Measurements from ENCODE around the gene CFAP43.

CFAP43 gene

GRCh38 chr10:104231784-104232612 lies at the start of gene CFAP43:
CFAP43 (minus strand) TSS chr10:104232364; CDS start chr10:104232246, 118 bp downstream.
- peak; percentile 99 for FAIRE-seq

DNA sequence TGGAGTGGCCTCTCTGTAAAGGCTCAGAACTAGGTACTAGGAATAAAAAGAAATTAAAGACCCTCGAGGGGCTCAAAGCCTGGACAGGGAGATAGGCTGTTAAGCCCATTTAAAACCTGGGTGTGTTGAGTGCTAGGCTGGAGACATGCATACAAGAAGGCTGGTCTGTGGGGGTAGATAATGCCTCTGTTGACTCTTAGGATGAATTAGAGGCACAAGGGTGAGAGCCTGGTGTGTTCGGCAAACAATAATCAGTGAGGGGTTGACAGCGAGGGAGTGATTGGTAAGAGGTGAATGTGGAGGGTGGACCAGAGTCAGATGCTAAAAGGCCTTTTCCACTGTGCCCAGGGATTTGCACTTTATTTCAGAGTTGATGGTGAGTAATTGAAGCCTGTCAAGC lies 49.5 kb upstream of the CFAP43 start:
- no peak for FAIRE-seq

GRCh38 chr10:104279550-104280259 lies 47.5 kb upstream of the CFAP43 start:
- no peak for FAIRE-seq

DNA sequence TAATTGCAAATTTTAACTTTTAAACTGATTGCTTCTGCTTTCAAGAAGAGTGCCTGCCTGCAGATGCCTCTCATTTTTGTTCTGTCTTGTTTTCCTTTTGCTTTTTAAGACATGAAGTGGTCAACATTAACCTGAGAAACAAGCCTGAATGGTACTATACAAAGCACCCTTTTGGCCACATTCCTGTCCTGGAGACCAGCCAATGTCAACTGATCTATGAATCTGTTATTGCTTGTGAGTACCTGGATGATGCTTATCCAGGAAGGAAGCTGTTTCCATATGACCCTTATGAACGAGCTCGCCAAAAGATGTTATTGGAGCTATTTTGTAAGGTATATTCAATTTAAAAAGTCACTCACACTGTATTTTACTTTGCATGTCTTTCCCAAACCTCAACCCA lies 45.6 kb upstream of the CFAP43 start:
- no peak for FAIRE-seq

DNA sequence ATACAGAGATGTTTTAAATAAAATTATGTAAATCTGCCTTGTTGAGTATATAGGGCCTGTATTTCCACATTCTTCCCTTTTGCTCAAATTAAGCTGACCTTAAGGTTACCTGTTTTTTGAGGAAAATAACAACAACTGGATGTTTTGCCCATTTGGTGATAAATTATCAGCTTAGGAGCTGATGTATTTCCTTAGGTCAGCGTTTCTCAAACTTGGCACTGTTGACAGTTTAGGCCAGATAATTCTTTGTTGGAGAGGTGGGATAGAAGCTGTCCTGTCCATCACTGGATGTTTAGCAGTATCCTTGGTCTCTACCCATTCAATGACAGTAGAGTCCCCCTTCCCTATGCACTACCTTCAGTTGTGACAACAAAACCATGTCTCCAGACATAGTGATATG lies 44.0 kb upstream of the CFAP43 start:
- FAIRE-seq: no peak

DNA sequence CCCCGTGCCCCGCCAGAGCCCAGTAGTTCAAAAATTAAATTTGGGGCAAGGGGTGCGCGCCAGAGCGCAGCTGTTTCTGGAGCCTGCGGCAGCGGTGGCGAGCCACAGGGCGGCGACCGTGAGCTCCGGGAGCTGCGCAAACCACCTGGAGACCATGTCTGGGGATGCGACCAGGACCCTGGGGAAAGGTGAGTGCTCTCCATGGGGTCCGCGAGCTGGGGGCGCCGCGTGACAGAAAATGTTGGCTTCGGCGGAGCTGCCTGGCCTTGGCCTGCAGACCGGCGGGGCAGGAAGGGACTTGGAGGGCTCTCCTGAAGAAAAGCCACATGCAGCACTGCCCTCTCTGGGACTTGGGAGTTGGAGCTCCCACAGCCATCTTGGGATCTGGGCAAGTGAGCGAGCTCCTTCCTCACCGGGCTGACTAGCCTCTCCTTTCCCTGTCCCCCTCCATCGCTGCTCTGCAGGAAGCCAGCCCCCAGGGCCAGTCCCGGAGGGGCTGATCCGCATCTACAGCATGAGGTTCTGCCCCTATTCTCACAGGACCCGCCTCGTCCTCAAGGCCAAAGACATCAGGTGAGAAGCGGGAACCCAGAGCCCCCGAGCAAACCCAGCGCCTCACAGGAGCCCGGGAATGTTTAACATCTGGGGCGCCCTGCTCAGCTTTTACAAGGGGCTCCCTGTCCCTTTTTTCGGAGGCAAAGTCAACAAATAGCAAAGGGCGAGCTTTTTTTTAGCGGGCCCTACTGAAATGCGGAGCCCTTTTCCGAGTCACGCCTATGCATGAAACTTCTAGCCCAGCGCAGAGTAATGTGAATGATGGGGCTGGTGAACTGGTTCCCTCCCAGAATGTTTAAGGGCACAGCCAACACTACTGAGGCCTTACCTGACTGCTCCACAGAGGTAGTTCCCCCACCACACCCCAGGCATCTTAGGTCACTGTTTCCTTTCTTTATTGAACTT lies 42.9 kb upstream of the CFAP43 start:
- FAIRE-seq: no peak

DNA sequence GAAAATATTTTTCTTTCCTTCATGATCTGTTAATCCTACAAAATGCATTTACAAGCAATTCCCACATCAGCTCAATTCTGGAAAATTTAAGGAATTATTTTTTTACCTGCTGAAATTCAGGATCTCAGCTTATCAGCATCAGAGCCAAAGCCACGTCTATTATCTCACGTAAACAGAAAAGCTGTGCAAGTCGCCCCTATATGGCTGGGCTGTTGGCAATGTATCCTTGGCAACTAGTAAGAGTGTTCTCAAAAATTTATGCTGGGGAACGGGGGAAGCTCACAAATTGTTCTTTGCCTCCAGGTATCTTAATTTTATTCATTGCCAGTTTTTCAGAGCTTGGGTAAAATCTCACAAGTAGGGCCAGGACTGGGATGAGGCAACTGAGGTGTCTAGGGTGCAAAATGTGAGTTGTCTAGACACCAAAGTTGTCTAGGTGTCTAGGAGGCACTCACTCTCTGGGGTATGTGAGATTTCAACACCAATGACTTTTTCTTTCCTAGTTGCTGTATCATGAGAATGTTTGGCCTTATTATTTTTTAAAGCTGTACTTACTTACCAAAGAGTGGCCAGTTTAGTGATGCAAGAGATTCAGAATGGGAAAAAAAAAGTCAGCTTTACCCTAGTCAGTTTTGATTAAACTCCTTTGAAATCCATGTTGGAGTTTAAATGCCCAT lies 41.9 kb upstream of the CFAP43 start:
- no peak for FAIRE-seq

DNA sequence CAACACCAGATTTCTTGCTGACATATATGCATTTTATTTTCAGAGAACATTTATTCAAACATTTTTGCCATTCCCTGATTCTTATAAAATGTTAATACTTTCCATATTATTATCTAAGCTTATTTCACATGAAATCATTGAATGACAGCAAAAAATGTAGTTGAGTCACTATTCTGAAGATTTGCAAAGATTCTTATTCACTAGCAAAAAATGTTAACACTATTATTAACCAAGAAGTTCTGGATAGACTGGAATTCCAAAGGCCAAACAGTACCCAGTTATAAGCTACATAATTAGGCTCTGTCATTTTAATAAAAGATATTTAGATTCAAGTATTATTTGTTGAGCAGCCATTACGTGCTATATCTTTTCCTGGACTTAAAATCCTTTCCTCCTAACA lies 41.1 kb upstream of the CFAP43 start:
- FAIRE-seq: no peak

GRCh38 chr10:104268713-104269645 lies 36.8 kb upstream of the CFAP43 start, which contains the start of gene GSTO2:
GSTO2 (plus strand) TSS chr10:104269184; CDS start chr10:104274916, 5,732 bp downstream.
- peak; percentile 99 for FAIRE-seq

DNA sequence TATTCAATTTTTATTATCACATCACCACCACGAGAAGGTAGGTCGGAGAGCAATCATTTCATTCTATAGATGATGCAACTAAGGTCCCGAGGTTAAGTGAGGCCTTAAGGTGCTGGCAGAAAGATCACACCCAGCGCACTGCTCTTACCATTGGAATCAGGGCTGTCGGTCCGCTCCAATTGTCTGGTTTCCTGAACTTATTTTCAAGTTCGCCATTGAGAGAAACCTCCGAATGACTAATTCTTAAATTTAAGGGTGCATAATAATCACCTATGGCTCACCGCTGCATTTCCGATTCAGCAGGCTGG lies 36.2 kb upstream of the CFAP43 start:
- FAIRE-seq: no peak

- FAIRE-seq: no peak
Observed at GRCh38 chr10:104267721-104268404, 35.7 kb upstream of the CFAP43 start.

- no peak for FAIRE-seq
Observed at GRCh38 chr10:104264783-104265182, 32.6 kb upstream of the CFAP43 start.

DNA sequence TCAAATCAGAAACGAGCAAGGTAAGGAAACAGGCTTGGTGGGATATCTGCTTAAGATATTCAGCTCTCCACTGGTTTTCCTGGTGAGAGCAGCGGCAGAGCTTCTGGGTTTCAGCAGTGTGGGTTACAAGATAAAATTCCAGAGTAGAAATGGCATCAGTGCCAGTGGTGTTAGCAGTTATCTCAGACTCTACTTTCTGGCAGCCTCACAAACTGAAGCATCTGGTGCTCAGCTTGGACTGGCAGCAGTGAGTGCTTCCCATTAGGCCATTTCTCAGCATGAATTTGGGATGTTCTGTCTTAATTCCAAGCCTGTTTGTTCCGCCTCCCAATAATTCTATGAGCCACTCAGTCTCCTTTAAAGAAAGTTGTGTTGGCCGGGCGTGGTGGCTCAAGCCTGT lies 29.9 kb upstream of the CFAP43 start:
- no peak for FAIRE-seq

- FAIRE-seq: no peak
Observed at GRCh38 chr10:104260775-104261115, 28.6 kb upstream of the CFAP43 start.

GRCh38 chr10:104259999-104260774 lies 28.0 kb upstream of the CFAP43 start:
- no peak for FAIRE-seq

- no peak for FAIRE-seq
Observed at GRCh38 chr10:104259456-104259855, 27.3 kb upstream of the CFAP43 start.

DNA sequence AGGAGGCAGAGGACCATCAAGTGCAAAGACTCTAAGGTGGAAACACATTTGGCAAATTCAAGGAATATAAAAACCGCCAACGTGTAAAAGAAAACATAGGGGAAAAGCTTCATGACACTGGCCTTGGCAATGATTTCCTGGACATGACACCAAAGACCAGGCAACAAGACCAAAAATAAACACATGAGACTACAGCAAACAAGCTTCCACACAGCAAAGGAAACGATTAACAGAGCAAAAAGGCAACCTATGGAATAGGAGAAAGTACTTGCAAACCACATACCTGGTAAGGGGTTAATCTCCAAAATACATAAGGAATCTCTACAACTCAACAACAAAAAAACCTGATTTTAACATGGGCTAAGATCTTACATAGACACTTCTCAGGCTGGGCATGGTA lies 26.0 kb upstream of the CFAP43 start:
- no peak for FAIRE-seq

DNA sequence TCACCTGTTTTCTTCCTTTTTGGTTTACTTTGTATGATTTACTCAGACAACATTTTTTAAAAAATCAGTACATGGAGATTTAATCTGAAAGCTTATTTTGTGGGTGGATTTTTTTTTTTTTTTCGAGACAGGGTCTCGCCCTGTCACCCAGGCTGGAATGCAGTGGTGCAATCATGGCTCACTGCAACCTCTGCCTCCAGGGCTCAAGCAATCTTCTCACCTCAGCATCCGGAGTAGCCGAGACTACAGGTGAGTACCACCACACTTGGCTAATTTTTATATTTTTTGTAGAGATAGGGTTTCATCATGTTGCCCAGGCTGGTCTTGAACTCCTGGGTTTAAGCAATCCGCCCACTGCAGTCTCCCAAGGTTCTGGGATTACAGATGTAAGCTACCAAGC lies 25.1 kb upstream of the CFAP43 start:
- no peak for FAIRE-seq

- no peak for FAIRE-seq
Observed at GRCh38 chr10:104256335-104256961, 24.3 kb upstream of the CFAP43 start.

All from G401.6 (cell line).